ENCODE measurements around the gene GALR1. TPM values are rescaled to one million over a fixed set of nuclear protein-coding genes. Genes with fewer than 3 reads are reported as not detected.

Gene GALR1, protein sequence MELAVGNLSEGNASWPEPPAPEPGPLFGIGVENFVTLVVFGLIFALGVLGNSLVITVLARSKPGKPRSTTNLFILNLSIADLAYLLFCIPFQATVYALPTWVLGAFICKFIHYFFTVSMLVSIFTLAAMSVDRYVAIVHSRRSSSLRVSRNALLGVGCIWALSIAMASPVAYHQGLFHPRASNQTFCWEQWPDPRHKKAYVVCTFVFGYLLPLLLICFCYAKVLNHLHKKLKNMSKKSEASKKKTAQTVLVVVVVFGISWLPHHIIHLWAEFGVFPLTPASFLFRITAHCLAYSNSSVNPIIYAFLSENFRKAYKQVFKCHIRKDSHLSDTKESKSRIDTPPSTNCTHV
- total RNA-seq (2022; extraction: Qiagen RNA extraction; ENCODE audit: low read depth) = not detected in 5 replicates

DNA sequence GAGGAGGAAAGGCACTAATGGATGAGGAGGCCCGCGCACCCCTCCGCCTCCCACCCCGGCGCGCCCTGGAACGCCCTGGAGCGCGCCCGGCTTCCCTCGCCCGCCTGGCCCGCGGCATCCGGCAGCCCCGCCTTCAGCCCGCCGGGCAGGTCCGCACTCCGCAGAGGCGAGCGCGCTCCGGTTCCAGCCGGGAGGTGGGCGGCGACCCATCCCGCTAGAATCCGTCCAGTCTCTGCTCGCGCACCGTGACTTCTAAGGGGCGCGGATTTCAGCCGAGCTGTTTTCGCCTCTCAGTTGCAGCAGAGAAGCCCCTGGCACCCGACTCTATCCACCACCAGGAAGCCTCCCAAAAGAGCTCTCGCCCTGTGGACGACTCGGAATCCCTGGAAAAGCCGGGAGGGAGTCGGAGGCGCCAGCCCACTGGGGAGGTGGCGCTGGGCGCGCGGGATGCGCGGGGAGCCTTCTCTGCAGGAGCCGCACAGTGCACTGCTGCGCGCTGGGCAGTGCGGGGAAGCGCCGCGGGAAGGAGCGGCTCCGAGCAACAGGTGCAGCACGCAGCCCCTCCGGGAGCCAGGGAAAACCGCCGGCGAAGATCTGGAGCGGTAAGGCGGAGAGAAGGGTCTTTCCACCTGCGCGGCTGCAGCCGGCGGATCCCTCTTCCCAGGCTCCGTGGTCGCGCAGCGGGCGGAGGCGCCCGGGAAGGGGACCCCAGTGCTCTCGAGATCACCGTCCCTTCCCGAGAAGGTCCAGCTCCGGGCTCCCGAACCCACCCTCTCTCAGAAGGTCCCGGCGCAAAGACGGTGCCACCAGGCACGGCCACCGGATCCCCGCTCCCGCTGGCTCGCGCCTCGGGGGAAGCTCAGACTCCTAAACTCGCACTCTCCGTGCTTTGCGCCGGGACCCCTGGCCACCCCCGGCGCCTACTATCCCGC lies at the start of gene GALR1:
TSS of gene GALR1 (plus strand) at position 280 of the 932 bp plus-strand sequence. CDS start 701 bp downstream, outside the sequence.

Other genes starting within 250 kb of the GALR1 start
- 16.5 to 24.9 TPM (median 18.8 TPM) in 5 replicates for gene MBP, start 117.1 kb upstream of the GALR1 start, total RNA-seq (2022; extraction: Qiagen RNA extraction; ENCODE audit: low read depth)

Data from A549 treated with ZK216348 at 1 μM for 4 hours (cell line).